Mammary epithelial cell (primary cell): ENCODE results near the gene BPI.

Experiments
- CTCF ChIP-seq, 2 donors: IDR thresholded peaks in 1 of 2; conservative IDR thresholded peaks in 1 of 2; 2 replicates each; pipeline ENCODE4 v1.5.1; 2011 to 2012; ENCODE audit warnings: inconsistent platforms in 2 of 2, low read length in 2 of 2, mild to moderate bottlenecking in 2 of 2, control low read depth in 1 of 2, low read depth in 1 of 2; ENCODE audit not compliant: insufficient read depth in 1 of 2; ENCODE audit errors: extremely low read depth in 1 of 2
- EZH2 ChIP-seq: IDR thresholded peaks from 2 replicates; pipeline ENCODE4 v1.6.1; 2012; ENCODE audit warnings: low read length, inconsistent platforms, borderline replicate concordance

GRCh38 chr20:38261054-38261390 is 42.9 kb upstream of the BPI start:
- TF ChIP-seq CTCF (conservative IDR thresholded peaks at IDR 0.05 in 1 of 2, IDR thresholded peaks at IDR 0.05 in 1 of 2; ENCODE audit: extremely low read depth in 1 of 2, insufficient read depth in 1 of 2, low read depth in 1 of 2, low read length in 2 of 2): no peak
- TF ChIP-seq EZH2: peak; percentile 18
